ENCODE measurements around the gene C11orf91.
"Not testable (repeated sequence)": the region's sequence is repeated elsewhere in the genome, so short reads cannot be mapped to it uniquely, and the experiment has no call there.

Gene C11orf91

GRCh38 chr11:33664827-33665226 is 35.8 kb downstream of the C11orf91 start:
- H3K4me3 ChIP-seq (ENCODE audit: low read depth, low read length): no peak overlapping the region
- DNase-seq (ENCODE audit: low read depth): no peak
- no peak for TF ChIP-seq CTCF (IDR thresholded peaks at IDR 0.05; ENCODE audit: control insufficient read depth, extremely low read depth, insufficient read depth)

GRCh38 chr11:33664166-33664565 is 36.5 kb downstream of the C11orf91 start:
- TF ChIP-seq CTCF (IDR thresholded peaks at IDR 0.05; ENCODE audit: control insufficient read depth, extremely low read depth, insufficient read depth): no peak
- no peak for DNase-seq (ENCODE audit: low read depth)
- H3K4me3 ChIP-seq (ENCODE audit: low read depth, low read length): no peak overlapping the region

- TF ChIP-seq CTCF (IDR thresholded peaks at IDR 0.05; ENCODE audit: control insufficient read depth, extremely low read depth, insufficient read depth): no peak
- no peak overlapping the region for H3K4me3 ChIP-seq (ENCODE audit: low read depth, low read length)
- DNase-seq (ENCODE audit: low read depth): no peak
These were observed 37.5 kb downstream of the C11orf91 start for GRCh38 chr11:33663121-33663520.

GRCh38 chr11:33661526-33661925 is 39.1 kb downstream of the C11orf91 start:
- H3K4me3 ChIP-seq (ENCODE audit: low read depth, low read length); DNase-seq (ENCODE audit: low read depth): not testable (repeated sequence)

- no peak overlapping the region for H3K4me3 ChIP-seq (ENCODE audit: low read depth, low read length)
- no peak for TF ChIP-seq CTCF (IDR thresholded peaks at IDR 0.05; ENCODE audit: control insufficient read depth, extremely low read depth, insufficient read depth)
- DNase-seq (ENCODE audit: low read depth): no peak
These were observed 39.7 kb downstream of the C11orf91 start for GRCh38 chr11:33660962-33661361.

- TF ChIP-seq CTCF (IDR thresholded peaks at IDR 0.05; ENCODE audit: control insufficient read depth, extremely low read depth, insufficient read depth): no peak
- DNase-seq (ENCODE audit: low read depth): no peak
- H3K4me3 ChIP-seq (ENCODE audit: low read depth, low read length): no peak overlapping the region
These were observed 41.1 kb downstream of the C11orf91 start for GRCh38 chr11:33659370-33660139.

GRCh38 chr11:33658195-33658900 is 42.3 kb downstream of the C11orf91 start:
- TF ChIP-seq CTCF (IDR thresholded peaks at IDR 0.05; ENCODE audit: control insufficient read depth, extremely low read depth, insufficient read depth): no peak
- no peak for DNase-seq (ENCODE audit: low read depth)
- H3K4me3 ChIP-seq (ENCODE audit: low read depth, low read length): no peak overlapping the region
